Glutamatergic neuron (in vitro differentiated cells): ENCODE data around the gene FARP1. TPM values are rescaled to one million over a fixed set of nuclear protein-coding genes. Genes with fewer than 3 reads are reported as not detected.
A peak's percentile ranks its signal among the peaks of the same experiment; 100 is the strongest.

Experiments
- DNase-seq: peaks from one replicate; pipeline ENCODE4 v3.0.0; 2022
- H3K27ac Mint-ChIP-seq: one replicate; pipeline ENCODE4 v1.8.0; 2020; ENCODE audit warnings: mild to moderate bottlenecking, mixed read lengths, inconsistent platforms; ENCODE audit not compliant: unreplicated experiment
- H3K27me3 Mint-ChIP-seq: one replicate; pipeline ENCODE4 v1.8.0; 2020; ENCODE audit warnings: mild to moderate bottlenecking, moderate library complexity, mixed read lengths, inconsistent platforms; ENCODE audit not compliant: unreplicated experiment
- H3K36me3 Mint-ChIP-seq: one replicate; pipeline ENCODE4 v1.8.0; 2020; ENCODE audit warnings: mild to moderate bottlenecking, mixed read lengths, inconsistent platforms; ENCODE audit not compliant: unreplicated experiment
- H3K4me1 Mint-ChIP-seq: one replicate; pipeline ENCODE4 v1.8.0; 2020; ENCODE audit warnings: mild to moderate bottlenecking, low read depth, mixed read lengths, inconsistent platforms; ENCODE audit not compliant: unreplicated experiment
- H3K4me3 Mint-ChIP-seq: one replicate; pipeline ENCODE4 v1.8.0; 2020; ENCODE audit warnings: mild to moderate bottlenecking, mixed read lengths, inconsistent platforms; ENCODE audit not compliant: unreplicated experiment
- H3K9me3 Mint-ChIP-seq: one replicate; pipeline ENCODE4 v1.8.0; 2020; ENCODE audit warnings: mild to moderate bottlenecking, moderate library complexity, mixed read lengths, inconsistent platforms; ENCODE audit not compliant: unreplicated experiment
- total RNA-seq: library from RNA; stranded (reverse); fragmentation: NEBNext Ultra II Directional; extraction: Animal tissue kit (Norgen Biotek cat#: 25700); gene quantifications from one replicate; pipeline ENCODE4 v1.2.1, GENCODE V29; 2021; ENCODE audit not compliant: unreplicated experiment
- TF ChIP-seq, protein P1 (sequence below): fragments of 200-600 bp; sonication (generic); IDR thresholded peaks from one replicate; pipeline ENCODE4 v1.5.0; 2021; ENCODE audit not compliant: partially characterized antibody, unreplicated experiment

The FARP1 gene
- total RNA-seq, 1 donor from 2014 or later, result 233 TPM

DNA sequence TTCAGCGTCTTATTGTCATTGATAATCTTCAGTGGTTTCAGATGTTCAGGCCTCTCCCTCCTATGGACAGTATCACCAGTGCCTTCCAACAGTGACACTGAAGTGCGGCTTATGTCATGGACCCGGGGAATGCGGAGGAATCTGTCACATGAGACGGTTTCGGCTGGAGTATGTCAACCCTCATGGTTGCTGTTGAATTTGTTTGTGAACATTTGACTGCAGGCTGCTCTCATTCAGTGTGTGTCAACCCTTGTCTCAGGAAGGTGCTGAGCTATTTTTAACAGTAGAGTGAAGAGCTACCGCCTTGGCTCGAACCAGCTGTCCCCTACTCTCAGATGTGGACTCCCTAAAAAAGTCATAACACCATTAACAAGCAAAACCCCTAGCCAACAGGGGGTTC lies 173.0 kb downstream of the FARP1 start:
- no peak for DNase-seq
- peak overlapping the region; percentile 81 for H3K27ac Mint-ChIP-seq
- H3K9me3 Mint-ChIP-seq, result peaks cover 8% of the 10 kb centered on the region
- no peak overlapping the region for H3K4me3 Mint-ChIP-seq
- peaks cover 6% of the 10 kb centered on the region for H3K36me3 Mint-ChIP-seq
- TF ChIP-seq, protein P1, sequence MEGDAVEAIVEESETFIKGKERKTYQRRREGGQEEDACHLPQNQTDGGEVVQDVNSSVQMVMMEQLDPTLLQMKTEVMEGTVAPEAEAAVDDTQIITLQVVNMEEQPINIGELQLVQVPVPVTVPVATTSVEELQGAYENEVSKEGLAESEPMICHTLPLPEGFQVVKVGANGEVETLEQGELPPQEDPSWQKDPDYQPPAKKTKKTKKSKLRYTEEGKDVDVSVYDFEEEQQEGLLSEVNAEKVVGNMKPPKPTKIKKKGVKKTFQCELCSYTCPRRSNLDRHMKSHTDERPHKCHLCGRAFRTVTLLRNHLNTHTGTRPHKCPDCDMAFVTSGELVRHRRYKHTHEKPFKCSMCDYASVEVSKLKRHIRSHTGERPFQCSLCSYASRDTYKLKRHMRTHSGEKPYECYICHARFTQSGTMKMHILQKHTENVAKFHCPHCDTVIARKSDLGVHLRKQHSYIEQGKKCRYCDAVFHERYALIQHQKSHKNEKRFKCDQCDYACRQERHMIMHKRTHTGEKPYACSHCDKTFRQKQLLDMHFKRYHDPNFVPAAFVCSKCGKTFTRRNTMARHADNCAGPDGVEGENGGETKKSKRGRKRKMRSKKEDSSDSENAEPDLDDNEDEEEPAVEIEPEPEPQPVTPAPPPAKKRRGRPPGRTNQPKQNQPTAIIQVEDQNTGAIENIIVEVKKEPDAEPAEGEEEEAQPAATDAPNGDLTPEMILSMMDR, result no peak
- H3K27me3 Mint-ChIP-seq, result peaks cover 2% of the 10 kb centered on the region
- peaks cover 30% of the 10 kb centered on the region for H3K4me1 Mint-ChIP-seq

DNA sequence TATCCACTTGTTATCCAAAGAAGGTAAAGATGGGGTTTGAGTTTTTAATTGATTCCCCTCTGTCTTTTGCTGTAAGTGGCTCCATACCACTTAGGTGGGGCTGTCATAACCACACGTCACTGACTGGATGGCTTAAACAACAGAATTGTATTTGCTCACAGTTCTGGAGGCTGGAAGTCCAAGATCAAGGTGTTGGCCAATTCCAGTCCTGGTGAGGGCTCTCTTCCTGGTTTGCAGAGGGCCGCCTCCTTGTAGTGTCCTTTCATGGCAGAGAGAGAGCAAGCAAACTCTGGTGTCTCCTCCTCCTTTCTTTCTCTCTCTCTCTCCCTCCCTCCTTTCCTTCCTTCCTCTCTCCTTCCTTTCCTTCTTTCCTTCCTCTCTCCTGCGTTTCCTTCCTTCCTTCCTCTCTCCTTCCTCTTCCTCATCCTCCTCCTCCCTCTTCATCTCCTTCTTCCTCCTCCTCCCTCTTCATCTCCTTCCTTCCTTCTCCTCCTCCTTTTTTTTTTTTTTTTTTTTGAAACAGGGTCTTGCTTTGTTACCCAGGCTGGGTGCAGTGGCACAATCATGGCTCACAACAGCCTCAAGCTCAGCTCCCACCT lies 174.8 kb downstream of the FARP1 start:
- peaks cover 4% of the 10 kb centered on the region for H3K27me3 Mint-ChIP-seq
- H3K4me3 Mint-ChIP-seq, result no peak overlapping the region
- TF ChIP-seq, protein P1, result no peak
- no peak for DNase-seq
- peaks cover 12% of the 10 kb centered on the region for H3K9me3 Mint-ChIP-seq
- H3K27ac Mint-ChIP-seq, result no peak overlapping the region
- H3K36me3 Mint-ChIP-seq, result peaks cover 6% of the 10 kb centered on the region
- peaks cover 30% of the 10 kb centered on the region for H3K4me1 Mint-ChIP-seq

DNA sequence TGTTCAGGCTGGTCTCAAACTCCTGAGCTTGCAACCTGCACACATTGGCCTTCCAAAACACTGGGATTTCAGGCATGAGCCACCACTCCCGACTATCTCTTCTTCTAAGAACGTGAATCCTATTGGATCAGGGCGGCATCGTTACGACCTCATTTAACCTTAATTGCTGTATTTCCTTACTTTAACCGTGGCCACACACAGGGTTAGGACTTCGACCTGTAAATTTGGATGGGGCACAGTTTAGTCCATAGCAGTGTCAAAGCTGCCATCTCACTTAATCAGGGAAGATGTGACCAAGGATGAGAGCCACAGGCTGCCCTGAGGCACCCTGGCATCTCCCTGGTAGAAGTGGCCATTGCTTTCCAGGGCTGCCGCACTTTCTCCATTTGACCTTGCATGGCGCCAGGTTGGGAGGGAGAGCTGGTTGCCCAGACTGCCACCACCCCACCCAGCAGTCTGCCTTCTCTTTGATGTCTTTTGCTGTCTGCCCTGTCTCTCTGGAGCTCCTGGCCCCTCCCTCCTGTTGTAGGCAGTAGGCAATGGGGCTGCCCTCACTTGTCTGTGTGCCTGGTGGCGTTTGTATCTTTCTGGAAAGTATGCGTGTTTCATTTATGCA lies 175.5 kb downstream of the FARP1 start:
- Mint-ChIP-seq H3K4me3 (no peak overlapping the region), H3K9me3 (peaks cover 12% of the 10 kb centered on the region)
- TF ChIP-seq, protein P1, result no peak

DNA sequence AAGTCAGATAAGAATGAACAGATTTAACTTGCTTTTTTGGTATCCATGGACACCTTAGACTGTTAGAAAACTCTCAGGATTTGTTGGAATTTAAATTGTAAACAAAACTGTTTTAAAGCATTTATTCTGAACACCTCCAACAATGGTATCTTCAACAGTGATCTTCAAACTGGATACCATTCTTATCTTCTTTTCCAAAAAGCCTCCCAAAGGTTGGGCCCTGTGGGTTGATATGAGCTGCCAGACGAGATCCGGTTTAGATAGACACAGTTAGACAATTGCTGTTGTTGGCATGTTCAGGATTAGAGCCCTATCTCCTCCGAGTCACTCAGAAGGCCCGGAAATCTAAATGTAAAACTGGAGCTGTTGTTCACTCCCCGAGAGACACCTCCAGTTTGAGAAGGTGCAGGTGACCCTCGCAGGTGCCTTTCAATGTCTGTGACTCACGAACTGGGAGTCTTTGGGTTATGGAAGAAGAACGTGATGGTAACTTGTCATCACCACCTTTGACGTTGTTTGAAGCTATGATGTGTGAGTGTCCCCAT lies 177.7 kb downstream of the FARP1 start:
- Mint-ChIP-seq H3K36me3 (peaks cover 6% of the 10 kb centered on the region), H3K9me3 (peaks cover 11% of the 10 kb centered on the region), H3K27ac (no peak overlapping the region), H3K27me3 (peaks cover 6% of the 10 kb centered on the region), H3K4me3 (no peak overlapping the region), H3K4me1 (peaks cover 31% of the 10 kb centered on the region)
- TF ChIP-seq, protein P1, result no peak
- DNase-seq, result no peak

More for the DNA sequence above, 175.5 kb downstream of the FARP1 start:
- Mint-ChIP-seq H3K4me1 (peaks cover 27% of the 10 kb centered on the region), H3K36me3 (peaks cover 6% of the 10 kb centered on the region), H3K27ac (no peak overlapping the region), H3K27me3 (peaks cover 4% of the 10 kb centered on the region)
- no peak for DNase-seq

DNA sequence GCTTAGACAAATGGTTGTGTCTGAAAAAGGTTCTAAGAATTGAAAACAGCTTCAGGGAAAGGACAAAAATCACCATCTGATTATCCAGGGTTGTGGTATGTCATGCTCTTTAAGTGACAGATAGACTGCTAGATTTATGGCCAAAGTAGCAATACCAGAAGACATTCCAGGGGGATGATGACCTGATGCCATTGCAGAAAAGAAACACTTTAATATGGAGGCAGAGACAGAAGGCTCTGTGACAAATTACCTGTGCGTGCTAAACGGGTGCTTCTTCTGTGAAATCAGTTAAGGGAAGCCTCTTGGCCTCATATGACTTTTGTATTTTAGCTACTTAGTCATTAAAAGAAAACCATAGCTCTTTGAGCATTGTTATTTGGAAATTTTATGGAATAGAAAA lies 178.5 kb downstream of the FARP1 start:
- Mint-ChIP-seq H3K9me3 (peaks cover 11% of the 10 kb centered on the region), H3K27me3 (peaks cover 6% of the 10 kb centered on the region), H3K4me1 (peaks cover 29% of the 10 kb centered on the region), H3K27ac (no peak overlapping the region), H3K4me3 (no peak overlapping the region), H3K36me3 (peaks cover 6% of the 10 kb centered on the region)
- TF ChIP-seq, protein P1, result no peak
- DNase-seq, result no peak
